A549 (cell line): ENCODE data around the gene DAB2IP. TPM values are rescaled to one million over a fixed set of nuclear protein-coding genes. Genes with fewer than 3 reads are reported as not detected.

Experiments
- ATAC-seq, 2 experiments: fragments of 200-7000 bp in 1 of 2; fragments of >200 bp in 1 of 2; cut with Nextera tagmentation in 1 of 2; cut with Tn5 transposase in 1 of 2; 3 replicates each; pipeline versions ENCODE4 v1.8.0 to v1.9.1; 2018 to 2020; ENCODE audit warnings: mild to moderate bottlenecking in 1 of 2, moderate library complexity in 1 of 2
- CTCF ChIA-PET: fragments of 300-600 bp; sonication (Branson Sonifier 250); formaldehyde crosslinking; extraction: SDS; loops from one replicate; lab custom pipeline; 2021; ENCODE audit warnings: antibody characterized with exemption, inconsistent platforms; lab: Yijun Ruan, JAX
- POLR2A ChIA-PET: fragments of 350-600 bp; formaldehyde crosslinking; extraction: SDS; loops from one replicate; lab custom pipeline; 2021; ENCODE audit warnings: antibody characterized with exemption, inconsistent platforms; lab: Yijun Ruan, JAX
- DNase-seq, 2 experiments: peaks; one replicate each; pipeline versions ENCODE4 v3.0.0 to v3.0.0-alpha.2; 2011 to 2016; ENCODE audit warnings: low read depth in 1 of 2, low spot score in 1 of 2
- FAIRE-seq: peaks from 2 replicates; lab custom pipeline; 2011; peaks lifted over from hg19 to GRCh38; lab: Jason Lieb, UNC
- H3K27ac ChIP-seq, 2 experiments: fragments of >200 bp; sonication (Bioruptor Twin); formaldehyde crosslinking; 3 replicates each; pipeline ENCODE4 v1.5.1; 2016 to 2017
- H3K4me1 ChIP-seq: fragments of >200 bp; sonication (Bioruptor Twin); formaldehyde crosslinking; 3 replicates; pipeline ENCODE4 v1.6.1; 2016
- H3K4me2 ChIP-seq: fragments of >200 bp; sonication (Bioruptor Twin); formaldehyde crosslinking; 3 replicates; pipeline ENCODE4 v1.6.1; 2016
- H3K4me3 ChIP-seq: fragments of >200 bp; sonication (Bioruptor Twin); formaldehyde crosslinking; 3 replicates; pipeline ENCODE4 v1.5.1; 2016
- H3K9me3 ChIP-seq: fragments of >200 bp; sonication (Bioruptor Twin); formaldehyde crosslinking; 3 replicates; pipeline ENCODE4 v1.6.1; 2016
- CHD2 ChIP-seq: fragments of 150-350 bp; IDR thresholded peaks from 2 replicates; pipeline ENCODE4 v1.6.1; 2014; ENCODE audit warnings: low read length; ENCODE audit not compliant: partially characterized antibody
- CHD4 ChIP-seq: fragments of 200-600 bp; sonication (generic); IDR thresholded peaks from 2 replicates; pipeline ENCODE4 v1.6.1; 2016; ENCODE audit warnings: antibody characterized with exemption, mild to moderate bottlenecking, borderline replicate concordance
- E2F6 ChIP-seq: IDR thresholded peaks from 2 replicates; pipeline ENCODE4 v1.6.1; 2012; ENCODE audit warnings: low read depth, borderline replicate concordance
- EHF ChIP-seq: fragments of 250-450 bp; sonication (Bioruptor Pico); IDR thresholded peaks from 2 replicates; pipeline ENCODE4 v1.5.0; 2020; ENCODE audit warnings: mild to moderate bottlenecking
- ELK1 ChIP-seq: fragments of 150-350 bp; IDR thresholded peaks from 2 replicates; pipeline ENCODE4 v1.6.1; 2014; ENCODE audit warnings: low read depth, mild to moderate bottlenecking, low read length
- EP300 ChIP-seq, 2 experiments: fragments of >200 bp; sonication (Bioruptor Twin); formaldehyde crosslinking; IDR thresholded peaks; 2 replicates in 1 of 2; 3 replicates in 1 of 2; pipeline ENCODE4 v1.6.1; 2016 to 2017
- FOSB ChIP-seq: fragments of 250-450 bp; sonication (Bioruptor Pico); IDR thresholded peaks from 2 replicates; pipeline ENCODE4 v1.5.0; 2020; ENCODE audit warnings: mild to moderate bottlenecking, moderate library complexity
- FOXS1 ChIP-seq: fragments of 250-450 bp; sonication (Bioruptor Pico); IDR thresholded peaks from 2 replicates; pipeline ENCODE4 v1.5.0; 2020; ENCODE audit warnings: mild to moderate bottlenecking, moderate library complexity
- HDAC2 ChIP-seq: fragments of 200-600 bp; sonication (generic); IDR thresholded peaks from 2 replicates; pipeline ENCODE4 v1.6.1; 2016
- HEYL ChIP-seq: fragments of 250-450 bp; sonication (Bioruptor Pico); IDR thresholded peaks from 2 replicates; pipeline ENCODE4 v1.8.0; 2021; ENCODE audit warnings: mild to moderate bottlenecking, moderate library complexity
- HMGXB4 ChIP-seq: fragments of 250-450 bp; sonication (Bioruptor Pico); IDR thresholded peaks from 2 replicates; pipeline ENCODE4 v1.5.0; 2021; ENCODE audit warnings: mild to moderate bottlenecking, moderate library complexity, borderline replicate concordance
- HOXB13 ChIP-seq: fragments of 250-450 bp; sonication (Bioruptor Pico); IDR thresholded peaks from 2 replicates; pipeline ENCODE4 v1.5.0; 2020; ENCODE audit warnings: low read depth, mild to moderate bottlenecking, moderate library complexity
- HOXB5 ChIP-seq: fragments of 250-450 bp; sonication (Bioruptor Pico); IDR thresholded peaks from 2 replicates; pipeline ENCODE4 v1.5.0; 2020; ENCODE audit warnings: mild to moderate bottlenecking, moderate library complexity
- JUNB ChIP-seq: fragments of >200 bp; sonication (Bioruptor Twin); formaldehyde crosslinking; IDR thresholded peaks from 2 replicates; pipeline ENCODE4 v1.6.1; 2016
- KDM1A ChIP-seq: fragments of 200-600 bp; sonication (generic); IDR thresholded peaks from 2 replicates; pipeline ENCODE4 v1.6.1; 2016; ENCODE audit warnings: low read depth, mild to moderate bottlenecking
- KDM5A ChIP-seq: fragments of 200-600 bp; sonication (generic); IDR thresholded peaks from 2 replicates; pipeline ENCODE4 v1.6.1; 2016; ENCODE audit warnings: antibody characterized with exemption, mild to moderate bottlenecking
- MAFK ChIP-seq: fragments of 450-650 bp; IDR thresholded peaks from 2 replicates; pipeline ENCODE4 v1.6.1; 2014; ENCODE audit not compliant: partially characterized antibody
- MYC ChIP-seq: IDR thresholded peaks from 2 replicates; pipeline ENCODE4 v1.6.1; 2012; ENCODE audit warnings: mild to moderate bottlenecking, inconsistent platforms, low read length, improper control_type of control experiment, borderline replicate concordance
- NPAS2 ChIP-seq: fragments of 250-450 bp; sonication (Bioruptor Pico); IDR thresholded peaks from 2 replicates; pipeline ENCODE4 v1.8.0; 2022; ENCODE audit warnings: mild to moderate bottlenecking, moderate library complexity, borderline replicate concordance
- NR3C1 ChIP-seq: fragments of >200 bp; sonication (Bioruptor Twin); formaldehyde crosslinking; IDR thresholded peaks from 3 replicates; pipeline ENCODE4 v1.6.1; 2017
- PBX3 ChIP-seq: IDR thresholded peaks from 2 replicates; pipeline ENCODE4 v1.6.1; 2012
- RNF2 ChIP-seq: fragments of 200-600 bp; sonication (generic); IDR thresholded peaks from 2 replicates; pipeline ENCODE4 v1.6.1; 2016; ENCODE audit warnings: low read depth, mild to moderate bottlenecking, antibody characterized with exemption, moderate library complexity, borderline replicate concordance
- SMC3 ChIP-seq: fragments of >200 bp; sonication (Bioruptor Twin); formaldehyde crosslinking; IDR thresholded peaks from 3 replicates; pipeline ENCODE4 v1.6.1; 2018; ENCODE audit warnings: inconsistent platforms
- TP53 ChIP-seq: fragments of 250-450 bp; sonication (Bioruptor Pico); IDR thresholded peaks from 2 replicates; pipeline ENCODE4 v1.5.0; 2021; ENCODE audit warnings: mild to moderate bottlenecking, moderate library complexity
- ZC3H11A ChIP-seq: fragments of 450-650 bp; IDR thresholded peaks from 2 replicates; pipeline ENCODE4 v1.6.1; 2014; ENCODE audit warnings: antibody characterized with exemption, mild to moderate bottlenecking
- ZSCAN20 ChIP-seq: fragments of 250-450 bp; sonication (Bioruptor Pico); IDR thresholded peaks from 2 replicates; pipeline ENCODE4 v1.8.0; 2022; ENCODE audit warnings: mild to moderate bottlenecking, moderate library complexity
- WGBS: methylation state at CpG from one replicate; pipeline ENCODE4 v1.1.6; 2017; ENCODE audit errors: missing lambda C conversion rate; 5-methylcytosine and 5-hydroxymethylcytosine counted together
- polyA plus RNA-seq, 4 experiments: library from polyadenylated mRNA; depleted of rRNA in 3 of 4; stranded (reverse); fragments of >200 nt; fragmentation: RNase III in 1 of 4; extraction: RNeasy Plus Mini Kit Qiagen cat#74134 plus additional on column Dnase treatment in 1 of 4; gene quantifications; 2 replicates in 3 of 4; 3 replicates in 1 of 4; pipeline ENCODE4 v1.2.3, GENCODE V29; 2011 to 2017
- TF ChIP-seq, protein P1 (sequence below): fragments of >200 bp; sonication (Bioruptor Twin); formaldehyde crosslinking; IDR thresholded peaks from 2 replicates; pipeline ENCODE4 v1.6.1; 2016

The DAB2IP gene
- polyA plus RNA-seq, 2 of the 4 experiments (the other 2 are of a cell fraction) = 9.7 to 13.9 TPM

DNA sequence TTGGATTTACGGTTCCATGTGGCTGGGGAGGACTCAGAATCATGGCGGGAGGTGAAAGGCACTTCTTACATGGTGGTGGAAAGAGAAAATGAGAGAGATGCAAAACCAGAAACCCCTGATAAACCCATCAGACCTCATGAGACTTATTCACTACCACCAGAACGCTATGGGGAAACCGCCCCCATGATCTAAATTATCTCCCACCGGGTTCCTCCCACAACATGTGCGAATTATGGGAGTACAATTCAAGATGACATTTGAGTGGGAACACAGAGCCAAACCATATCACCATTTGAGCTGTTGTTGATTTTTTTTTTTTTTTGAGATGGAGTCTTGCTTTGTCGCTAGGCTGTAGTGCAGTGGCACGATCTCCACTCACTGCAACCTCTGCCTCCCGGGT lies 16.5 kb downstream of the DAB2IP start:
- FAIRE-seq (no peak), ATAC-seq (no peak), DNase-seq (no peak)
- no peak overlapping the region for H3K4me3 ChIP-seq
- no peak overlapping the region for H3K4me2 ChIP-seq
- ChIA-PET POLR2A (no interaction called here), CTCF (interaction anchor here (1.2 to 1.7 kb wide), 4 partner anchors 10 to 28 kb away, joined by 4 to 11 read pairs (median 4); no protein-coding TSS in a partner anchor)
- 89% methylated on average over 9 of the region's 9 CpGs for WGBS
- H3K9me3 ChIP-seq = no peaks in the 10 kb centered on the region
- H3K4me1 ChIP-seq = 0 out of 3 replicates have a peak, but pooled peaks cover 3% of the 10 kb centered on the region
- H3K27ac ChIP-seq = peak overlapping the region in 1 of 2 experiments; percentile 43; a peak in 1 of 6 replicates
- TF ChIP-seq EHF (CRISPR knock-in tag) = no peak
- no peak for TF ChIP-seq HEYL (CRISPR knock-in tag)
- TF ChIP-seq MYC = no peak
- TF ChIP-seq TP53 = no peak
- TF ChIP-seq ELK1 = no peak

GRCh38 chr9:121670431-121670830 lies 19.0 kb downstream of the DAB2IP start:
- FAIRE-seq (no peak), ATAC-seq (no peak), DNase-seq (no peak)
- no peak overlapping the region for H3K4me3 ChIP-seq
- TF ChIP-seq SMC3 = no peak
- TF ChIP-seq CHD2 = no peak
- no peak for TF ChIP-seq KDM1A
- no peak for TF ChIP-seq HMGXB4 (CRISPR knock-in tag)
- no peak for TF ChIP-seq NPAS2 (CRISPR knock-in tag)
- no peak for TF ChIP-seq JUNB
- no peak for TF ChIP-seq HEYL (CRISPR knock-in tag)
- TF ChIP-seq EP300 (IDR thresholded peaks at IDR 0.05) = no peak
- no peak for TF ChIP-seq HOXB13 (CRISPR knock-in tag)
- TF ChIP-seq CHD4 = no peak
- TF ChIP-seq FOSB (CRISPR knock-in tag) = no peak
- TF ChIP-seq ZC3H11A = no peak
- no peaks in the 10 kb centered on the region for H3K9me3 ChIP-seq
- peaks cover 13% of the 10 kb centered on the region; the same call in 2 of the 3 replicates for H3K4me1 ChIP-seq
- no peak overlapping the region for H3K27ac ChIP-seq
- CTCF ChIA-PET = interaction anchor here (4.3 kb wide), 1 partner anchor 9 kb away, joined by 15 read pairs; no protein-coding TSS in a partner anchor
- 91% methylated on average over 5 of the region's 5 CpGs for WGBS
- POLR2A ChIA-PET = no interaction called here
- no peak overlapping the region for H3K4me2 ChIP-seq

- POLR2A ChIA-PET = no interaction called here
- Histone ChIP-seq H3K4me1 (peaks cover 20% of the 10 kb centered on the region; the same call in 2 of the 3 replicates), H3K27ac (no peak overlapping the region), H3K9me3 (no peaks in the 10 kb centered on the region), H3K4me3 (no peak overlapping the region), H3K4me2 (no peak overlapping the region)
- 69% methylated on average over 5 of the region's 5 CpGs for WGBS
- DNase-seq (no peak), FAIRE-seq (no peak), ATAC-seq (no peak)
- TF ChIP-seq HOXB5 (no peak), KDM1A (no peak), ZSCAN20 (CRISPR knock-in tag) (no peak), MAFK (no peak), NR3C1 (no peak), KDM5A (no peak), RNF2 (no peak), FOXS1 (no peak), HDAC2 (no peak), PBX3 (no peak), NPAS2 (CRISPR knock-in tag) (no peak), E2F6 (no peak)
- TF ChIP-seq, protein P1, sequence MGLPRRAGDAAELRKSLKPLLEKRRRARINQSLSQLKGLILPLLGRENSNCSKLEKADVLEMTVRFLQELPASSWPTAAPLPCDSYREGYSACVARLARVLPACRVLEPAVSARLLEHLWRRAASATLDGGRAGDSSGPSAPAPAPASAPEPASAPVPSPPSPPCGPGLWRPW = no peak
- CTCF ChIA-PET = interaction anchor here (3.2 to 4.3 kb wide), 2 partner anchors 8 to 13 kb away, joined by 15 to 16 read pairs; no protein-coding TSS in a partner anchor
Measured at GRCh38 chr9:121671612-121672155, 20.2 kb downstream of the DAB2IP start.
